ENCODE data around the gene KRT81.

KRT81 gene

GRCh38 chr12:52300796-52301691 lies 9.7 kb upstream of the KRT81 start:
- Histone ChIP-seq H3K9ac (ENCODE audit: low read depth, low read length, poor library complexity, severe bottlenecking) (no peak overlapping the region), H3K36me3 (ENCODE audit: insufficient read depth, low read length) (no peaks in the 10 kb centered on the region), H3K9me2 (replicated peaks; ENCODE audit: low read depth, low read length) (no peaks in the 10 kb centered on the region), H3K79me2 (ENCODE audit: insufficient read depth, low read length) (no peaks in the 10 kb centered on the region), H3K9me3 (ENCODE audit: insufficient read depth, low read depth, low read length) (no peaks in the 10 kb centered on the region), H3K4me3 (ENCODE audit: low read length, poor library complexity, severe bottlenecking) (no peak overlapping the region), H3K4me1 (ENCODE audit: insufficient read depth, low read length, poor library complexity, severe bottlenecking) (peaks cover 17% of the 10 kb centered on the region), H2AFZ (ENCODE audit: low read length) (no peak overlapping the region), H3K27me3 (ENCODE audit: insufficient read depth, low read length, poor library complexity, severe bottlenecking) (no peaks in the 10 kb centered on the region), H3F3A (ENCODE audit: low read depth) (no peaks in the 10 kb centered on the region), H3K4me2 (ENCODE audit: low read depth, low read length, poor library complexity, severe bottlenecking) (no peak overlapping the region), H4K20me1 (ENCODE audit: insufficient read depth, low read length, poor library complexity, severe bottlenecking) (no peaks in the 10 kb centered on the region)
- TF ChIP-seq CTCF (conservative IDR thresholded peaks at IDR 0.05; ENCODE audit: low read length) (no peak), EZH2phosphoT487 (IDR thresholded peaks at IDR 0.05; ENCODE audit: borderline replicate concordance) (no peak)

- no peaks in the 10 kb centered on the region for H3K9me3 ChIP-seq (ENCODE audit: insufficient read depth, low read depth, low read length)
- H3F3A ChIP-seq (ENCODE audit: low read depth), result no peaks in the 10 kb centered on the region
- no peak overlapping the region for H3K9ac ChIP-seq (ENCODE audit: low read depth, low read length, poor library complexity, severe bottlenecking)
- H4K20me1 ChIP-seq (ENCODE audit: insufficient read depth, low read length, poor library complexity, severe bottlenecking), result no peaks in the 10 kb centered on the region
- no peaks in the 10 kb centered on the region for H3K27me3 ChIP-seq (ENCODE audit: insufficient read depth, low read length, poor library complexity, severe bottlenecking)
- H2AFZ ChIP-seq (ENCODE audit: low read length), result no peak overlapping the region
- no peak for TF ChIP-seq EZH2phosphoT487 (IDR thresholded peaks at IDR 0.05; ENCODE audit: borderline replicate concordance)
- TF ChIP-seq CTCF (conservative IDR thresholded peaks at IDR 0.05; ENCODE audit: low read length), result no peak
- no peak overlapping the region for H3K4me2 ChIP-seq (ENCODE audit: low read depth, low read length, poor library complexity, severe bottlenecking)
- H3K4me3 ChIP-seq (ENCODE audit: low read length, poor library complexity, severe bottlenecking), result no peak overlapping the region
- no peaks in the 10 kb centered on the region for H3K9me2 ChIP-seq (replicated peaks; ENCODE audit: low read depth, low read length)
- H3K36me3 ChIP-seq (ENCODE audit: insufficient read depth, low read length), result no peaks in the 10 kb centered on the region
- peaks cover 24% of the 10 kb centered on the region for H3K4me1 ChIP-seq (ENCODE audit: insufficient read depth, low read length, poor library complexity, severe bottlenecking)
- H3K79me2 ChIP-seq (ENCODE audit: insufficient read depth, low read length), result no peaks in the 10 kb centered on the region
These were observed 7.4 kb upstream of the KRT81 start for GRCh38 chr12:52298677-52299190.

GRCh38 chr12:52296572-52297215 lies 5.4 kb upstream of the KRT81 start:
- Histone ChIP-seq H4K20me1 (ENCODE audit: insufficient read depth, low read length, poor library complexity, severe bottlenecking) (no peaks in the 10 kb centered on the region), H3K9me2 (replicated peaks; ENCODE audit: low read depth, low read length) (no peaks in the 10 kb centered on the region), H3K4me3 (ENCODE audit: low read length, poor library complexity, severe bottlenecking) (no peak overlapping the region), H3K79me2 (ENCODE audit: insufficient read depth, low read length) (no peaks in the 10 kb centered on the region), H3K27me3 (ENCODE audit: insufficient read depth, low read length, poor library complexity, severe bottlenecking) (no peaks in the 10 kb centered on the region), H3K36me3 (ENCODE audit: insufficient read depth, low read length) (no peaks in the 10 kb centered on the region), H3K4me2 (ENCODE audit: low read depth, low read length, poor library complexity, severe bottlenecking) (no peak overlapping the region), H3K9me3 (ENCODE audit: insufficient read depth, low read depth, low read length) (no peaks in the 10 kb centered on the region), H2AFZ (ENCODE audit: low read length) (no peak overlapping the region), H3K9ac (ENCODE audit: low read depth, low read length, poor library complexity, severe bottlenecking) (no peak overlapping the region), H3F3A (ENCODE audit: low read depth) (no peaks in the 10 kb centered on the region), H3K4me1 (ENCODE audit: insufficient read depth, low read length, poor library complexity, severe bottlenecking) (peaks cover 29% of the 10 kb centered on the region)
- TF ChIP-seq EZH2phosphoT487 (IDR thresholded peaks at IDR 0.05; ENCODE audit: borderline replicate concordance) (no peak), CTCF (conservative IDR thresholded peaks at IDR 0.05; ENCODE audit: low read length) (no peak)
